Tibial nerve (tissue), 4 donors: ENCODE measurements around the gene RASAL1.

Experiments used
- CTCF ChIP-seq, 5 experiments: fragments of 200-600 bp in 3 of 5; fragments of 450-650 bp in 2 of 5; sonication (generic) in 3 of 5; IDR thresholded peaks; one replicate each; pipeline ENCODE4 v1.5.1; 2016 to 2019; ENCODE audit warnings: antibody characterized with exemption in 5 of 5, mild to moderate bottlenecking in 3 of 5, moderate library complexity in 2 of 5
- EP300 ChIP-seq, 2 donors: sonication (generic); formaldehyde crosslinking; IDR thresholded peaks; one replicate each; pipeline ENCODE4 v1.6.1; 2017; ENCODE audit warnings: antibody characterized with exemption in 2 of 2, mild to moderate bottlenecking in 1 of 2
- POLR2A ChIP-seq, 2 donors: fragments of 450-650 bp; IDR thresholded peaks; one replicate each; pipeline ENCODE4 v1.6.1; 2017; ENCODE audit warnings: antibody characterized with exemption in 2 of 2, mild to moderate bottlenecking in 2 of 2, moderate library complexity in 2 of 2

GRCh38 chr12:113136990-113137511 lies 1.5 kb upstream of the RASAL1 start:
- TF ChIP-seq CTCF (IDR thresholded peaks at IDR 0.05) (no peak), POLR2A (IDR thresholded peaks at IDR 0.05) (no peak), EP300 (IDR thresholded peaks at IDR 0.05) (no peak)
